Right forelimb (tissue), 1 donor: ENCODE measurements around the gene PHF5A.
"Not testable (repeated sequence)": the region's sequence is repeated elsewhere in the genome, so short reads cannot be mapped to it uniquely, and the experiment has no call there.

ENCODE experiments used
- DNase-seq: peaks from one replicate; pipeline ENCODE4 v3.0.0-alpha.2; 2018

PHF5A gene

DNA sequence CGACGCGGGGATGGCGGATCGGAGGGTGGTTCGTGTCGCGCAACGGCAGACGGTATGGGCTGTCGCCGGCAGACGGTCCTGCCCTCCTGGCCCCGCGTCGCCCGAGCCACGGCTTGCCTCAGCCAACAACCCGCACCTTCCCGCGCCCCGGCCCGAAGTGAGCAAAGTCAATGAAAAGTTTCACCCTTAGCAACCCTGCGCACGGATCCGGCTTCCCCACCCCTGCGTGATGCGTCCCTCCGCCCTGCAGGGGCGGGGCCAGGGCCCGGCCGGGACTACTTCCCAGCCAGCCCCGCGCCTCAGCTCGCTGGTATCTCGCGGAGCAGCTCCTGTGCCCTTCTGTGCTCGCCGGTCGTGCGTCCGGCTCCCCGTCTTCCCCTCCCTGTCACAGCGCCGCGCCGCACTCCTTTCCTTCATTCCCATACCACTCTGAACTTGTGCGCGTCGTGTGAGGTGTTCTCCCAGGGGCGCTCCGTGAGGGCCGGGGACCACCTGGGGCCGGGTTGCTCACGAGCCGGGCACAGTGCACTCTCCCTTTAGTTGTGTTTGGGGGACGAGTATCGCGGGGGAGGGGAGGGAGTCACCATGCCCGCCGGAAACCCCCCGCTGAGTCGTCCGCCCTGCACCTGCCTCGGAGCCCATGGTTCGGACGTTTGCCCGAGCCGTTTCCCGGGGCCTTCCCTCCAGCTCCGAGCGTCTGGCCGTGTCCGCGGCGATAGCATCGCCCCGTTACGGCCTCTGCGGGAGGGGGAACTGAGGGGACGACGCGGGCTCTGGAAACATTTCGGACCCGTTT lies 21.7 kb downstream of the PHF5A start, which contains the start of gene TOB2:
TOB2 (minus strand) TSS at position 163 of the 796 bp plus-strand sequence. CDS start 9,456 bp downstream, outside the sequence.
- peak; percentile 97 for DNase-seq

DNA sequence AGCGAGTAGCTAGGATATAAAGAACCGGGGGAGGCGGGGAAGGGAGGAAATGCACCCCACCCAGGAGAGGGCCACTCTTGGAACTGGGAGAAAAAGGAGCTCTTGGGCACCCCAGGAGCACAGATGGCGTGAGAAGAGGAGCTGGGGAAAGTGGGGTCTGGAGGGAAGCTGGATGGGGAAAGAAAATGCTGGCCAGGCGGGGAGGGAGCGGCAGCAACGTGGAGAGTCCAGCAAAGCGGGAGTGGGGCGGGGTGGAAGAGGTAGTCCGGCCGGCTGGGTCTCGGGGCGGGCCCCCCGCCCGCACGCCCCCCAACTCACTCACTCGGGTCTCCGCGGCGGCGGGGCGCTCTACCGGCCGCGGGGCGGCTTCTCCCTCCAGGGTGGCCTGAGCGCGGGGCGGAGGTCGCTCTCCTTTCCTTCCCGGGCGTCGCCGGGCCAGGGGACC lies 22.4 kb downstream of the PHF5A start:
- peak; percentile 58 for DNase-seq

DNA sequence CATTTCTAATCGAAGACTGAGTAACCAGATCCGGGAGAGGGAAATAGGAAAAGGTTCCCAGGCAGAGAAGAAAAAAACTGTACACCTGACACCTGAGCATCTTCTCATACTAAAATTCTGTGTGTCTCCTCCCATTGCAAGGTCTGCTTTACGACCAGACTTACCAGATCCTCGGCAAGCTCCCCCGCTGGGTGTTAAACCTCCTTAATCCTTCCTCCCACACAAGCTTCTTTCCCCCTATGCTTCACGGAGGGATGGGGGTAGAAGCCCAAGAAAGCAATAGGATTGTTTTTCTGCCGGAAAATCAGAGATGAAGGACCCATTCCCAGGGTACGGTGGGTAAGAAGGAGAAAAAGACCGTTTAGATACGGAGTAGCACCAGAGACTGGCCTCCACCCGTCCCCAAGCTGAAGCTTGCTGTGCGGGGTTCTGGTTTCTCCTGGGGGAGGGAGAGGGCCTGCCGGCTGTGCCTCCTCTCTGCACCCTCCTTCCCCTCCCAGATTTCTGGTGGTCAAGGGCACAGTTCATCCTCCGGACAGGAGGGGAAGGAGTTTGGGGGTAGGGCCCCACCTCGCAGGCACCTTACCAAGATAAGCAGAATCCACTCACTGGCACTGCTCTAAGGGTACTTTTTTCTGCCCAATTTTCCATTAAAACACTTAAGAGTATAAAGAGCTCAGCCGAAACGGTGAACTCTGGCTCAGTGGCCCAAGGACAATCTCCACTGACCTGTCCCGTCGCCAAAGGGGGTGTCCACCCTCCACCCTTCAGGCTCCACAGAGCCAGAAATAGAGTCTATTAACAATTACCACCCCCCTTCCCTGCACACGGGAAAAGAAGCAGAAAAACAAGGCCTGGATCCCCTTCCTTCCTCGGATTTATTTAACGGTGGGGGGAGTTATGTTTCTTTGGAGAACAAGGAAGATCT lies 23.1 kb downstream of the PHF5A start:
- DNase-seq = peak; percentile 53

DNA sequence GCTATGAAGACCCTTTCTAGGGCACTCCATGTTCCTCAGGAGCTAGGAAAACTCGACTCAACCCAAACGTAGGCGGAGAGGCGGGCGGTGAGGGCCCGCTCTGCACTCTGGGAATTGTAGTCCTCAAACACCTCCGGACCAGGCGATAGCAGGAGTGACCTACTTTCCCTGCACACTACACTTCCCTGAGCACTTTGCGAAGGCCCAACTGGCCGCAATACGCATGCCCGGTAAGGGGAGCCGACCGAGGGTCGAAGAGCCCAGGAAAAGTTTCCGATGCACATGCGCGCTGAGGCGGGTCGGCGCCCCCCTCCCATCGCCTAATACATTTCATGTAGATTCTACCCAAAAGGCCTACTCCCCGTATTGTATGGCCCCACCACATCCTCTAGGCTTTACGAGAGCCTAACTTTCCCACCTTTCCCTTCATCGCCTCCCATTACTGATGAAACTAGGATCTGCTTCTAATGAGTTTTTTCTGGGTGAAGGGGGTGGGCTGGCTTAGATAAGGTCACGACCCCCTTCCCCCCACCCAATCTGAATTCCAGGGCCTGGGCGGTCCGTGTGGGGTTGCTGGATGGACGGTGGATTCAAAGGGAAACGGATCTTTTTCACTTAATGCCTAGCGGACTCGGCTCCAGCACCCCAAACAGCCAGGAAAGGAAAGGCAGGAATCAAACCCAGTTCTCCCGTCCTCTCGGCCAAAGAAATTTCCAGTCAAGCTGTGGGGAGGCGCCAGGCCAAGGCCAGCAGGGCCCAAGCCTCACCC lies 23.9 kb downstream of the PHF5A start:
- DNase-seq = peak; percentile 96

DNA sequence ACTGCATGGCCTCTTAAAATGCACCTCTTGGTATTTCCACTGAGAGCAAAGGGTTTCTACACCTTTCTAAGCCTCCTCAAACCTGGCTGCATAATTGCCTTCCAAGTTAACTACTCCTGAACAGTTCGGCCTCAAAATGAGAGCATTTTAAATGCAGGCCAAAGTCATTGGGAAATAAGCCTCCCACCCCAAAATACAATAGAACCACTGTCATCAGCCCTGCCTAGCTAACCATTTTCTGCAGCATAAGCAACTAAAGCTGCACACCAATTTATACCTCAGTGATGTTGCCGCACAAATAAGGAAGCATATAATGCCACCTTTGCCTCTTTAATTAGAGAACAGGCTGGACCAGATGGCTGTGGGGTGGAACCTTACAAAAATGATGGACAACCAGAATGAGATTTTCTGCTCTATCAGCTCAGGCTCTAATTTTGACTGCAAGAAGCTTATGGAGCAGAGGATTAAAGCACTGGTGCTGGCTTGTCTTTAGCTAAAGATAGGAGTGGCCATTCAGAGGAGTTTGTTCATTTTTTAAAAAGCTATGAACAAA lies 26.2 kb downstream of the PHF5A start:
- no peak for DNase-seq

DNA sequence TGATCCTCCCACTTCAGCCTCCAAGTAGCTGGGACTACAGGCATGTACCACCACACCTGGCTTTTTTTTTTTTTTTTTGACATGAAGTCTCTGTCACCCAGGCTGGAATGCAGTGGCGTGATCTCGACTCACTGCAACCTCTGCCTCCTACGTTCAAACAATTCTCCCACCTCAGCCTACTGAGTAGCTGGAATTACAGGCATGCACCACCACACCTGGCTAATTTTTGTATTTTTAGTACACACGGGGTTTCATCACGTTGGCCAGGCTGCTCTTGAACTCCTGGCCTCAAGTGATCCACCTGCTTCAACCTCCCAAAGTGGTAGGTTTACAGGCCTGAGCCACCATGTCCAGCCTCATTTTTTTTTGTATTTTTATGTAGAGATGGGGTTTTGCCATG lies 28.0 kb downstream of the PHF5A start:
- not testable (repeated sequence) for DNase-seq

DNA sequence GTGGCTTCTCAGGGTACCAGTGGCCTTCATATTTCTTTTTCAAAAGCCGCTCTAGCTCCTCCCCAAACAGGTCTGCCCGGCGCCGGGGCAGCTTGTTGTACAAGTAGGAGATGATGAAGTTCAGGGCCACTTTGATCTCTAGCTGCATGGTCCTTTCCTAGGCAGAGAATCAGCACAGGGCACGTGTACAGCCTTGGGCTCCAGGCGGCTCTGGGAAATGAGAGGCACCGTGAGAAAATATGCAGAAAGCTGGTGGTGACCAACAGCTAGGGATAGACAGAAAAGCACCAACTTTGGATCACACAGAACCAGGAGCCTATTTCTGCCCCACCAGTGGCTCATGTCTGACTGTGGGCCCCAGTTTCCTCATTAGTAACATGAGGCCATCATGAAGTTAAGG lies 31.3 kb downstream of the PHF5A start:
- no peak for DNase-seq

DNA sequence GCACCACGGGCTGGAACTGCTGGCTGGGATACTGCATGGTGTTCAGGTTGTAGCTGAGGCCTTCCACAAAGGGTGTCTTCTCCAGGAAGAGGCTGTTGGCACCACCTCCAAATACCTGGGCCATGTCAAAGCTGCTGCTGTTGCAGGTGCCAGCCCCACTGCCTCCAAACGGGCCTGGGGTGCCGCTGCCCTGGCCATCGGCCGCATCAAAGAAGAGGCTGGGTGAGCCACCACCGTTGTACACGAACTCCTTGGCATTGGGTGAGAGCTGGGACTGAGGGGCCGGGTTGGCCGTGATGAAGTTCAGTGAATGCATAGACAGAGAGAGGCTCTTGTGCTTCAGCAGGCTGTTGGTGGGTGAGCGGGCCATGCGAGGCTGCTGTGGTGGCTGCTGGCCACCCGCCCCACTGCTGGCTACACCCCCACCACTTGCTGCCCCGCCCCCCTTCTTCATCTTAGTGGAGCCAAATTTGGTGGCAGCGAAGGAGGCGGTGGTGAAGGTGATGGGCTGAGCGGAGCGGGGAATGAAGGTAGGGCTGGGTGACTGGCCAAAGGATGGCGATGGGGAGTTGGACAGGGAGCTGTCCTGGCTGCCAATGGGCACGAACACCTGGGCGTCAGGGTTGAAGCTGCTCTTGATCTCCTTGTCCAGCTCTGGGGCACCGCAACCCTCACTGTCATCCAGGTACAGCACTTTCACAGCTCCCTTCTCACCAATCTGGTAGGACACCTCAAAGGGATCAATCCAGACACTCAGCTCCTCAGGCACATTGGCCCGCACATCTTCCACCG lies 32.0 kb downstream of the PHF5A start:
- no peak for DNase-seq

DNA sequence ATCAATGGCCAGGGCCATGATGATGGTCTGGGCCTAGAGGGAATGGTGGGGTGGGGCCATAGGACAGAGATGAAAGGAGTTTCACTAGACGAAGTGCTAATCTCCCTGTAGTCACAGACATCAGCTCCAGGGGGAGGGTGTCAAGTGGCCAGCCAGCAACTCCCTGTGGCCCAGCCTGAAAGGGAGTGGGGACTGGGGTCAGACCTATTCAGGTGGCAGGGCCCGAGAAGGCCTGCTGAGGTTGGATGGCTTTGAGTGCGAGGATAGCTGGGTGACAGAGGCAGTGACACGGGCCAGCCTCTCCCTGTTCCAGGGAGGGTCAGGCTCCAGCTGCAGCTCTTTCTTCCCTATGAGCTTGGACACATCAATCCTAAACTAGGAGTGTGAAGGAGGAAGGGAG lies 32.9 kb downstream of the PHF5A start:
- no peak for DNase-seq

DNA sequence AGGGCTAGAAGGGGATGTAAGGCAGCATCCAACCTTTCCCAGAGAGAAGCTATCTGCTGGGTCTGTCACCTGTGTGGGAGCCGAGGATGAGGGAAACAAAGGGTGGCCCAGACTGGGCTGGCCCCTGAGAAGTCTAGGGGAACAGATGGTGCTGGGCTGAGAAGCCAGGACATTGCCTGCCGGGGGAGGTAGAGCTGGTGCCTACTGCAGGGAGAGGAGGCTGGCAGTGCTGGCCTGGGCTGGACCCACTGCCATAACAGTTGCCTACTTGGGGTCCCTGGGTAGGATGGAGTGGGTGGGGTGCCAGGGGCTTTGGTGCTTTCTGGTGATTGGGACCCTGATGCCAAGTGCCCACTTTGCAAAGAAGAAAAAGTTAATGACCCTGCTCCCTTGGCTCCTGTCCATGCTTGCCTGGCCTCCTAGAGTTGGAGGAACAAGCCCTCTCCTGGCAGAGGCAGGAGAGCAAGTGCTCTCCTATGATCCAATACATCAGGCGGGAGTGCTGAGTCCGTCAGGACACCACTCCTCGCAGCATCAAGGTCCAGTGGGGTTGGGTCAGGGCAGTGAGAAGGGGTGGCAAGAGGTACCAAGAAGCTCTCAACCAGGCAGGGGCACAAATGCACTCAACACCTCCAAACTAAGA lies 34.0 kb downstream of the PHF5A start:
- not testable (repeated sequence) for DNase-seq

DNA sequence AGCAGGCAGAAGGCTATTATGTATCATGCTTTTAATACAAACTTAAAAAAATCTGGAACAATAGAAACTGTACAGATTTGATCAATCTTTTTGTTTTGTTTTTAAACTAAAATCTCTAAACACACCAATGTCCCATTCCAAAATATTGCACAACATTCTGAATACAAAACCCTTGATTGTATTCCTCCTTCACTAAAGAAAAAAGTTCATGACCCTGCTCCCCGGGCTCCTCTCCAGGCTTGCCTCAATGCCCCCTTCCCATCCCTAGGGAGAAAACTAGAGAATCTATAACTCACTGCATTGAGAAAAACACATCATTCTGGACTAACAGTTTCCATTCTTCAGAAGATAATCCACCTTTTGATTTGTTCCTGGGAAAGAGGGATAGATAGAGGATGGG lies 35.0 kb downstream of the PHF5A start:
- DNase-seq = not testable (repeated sequence)

DNA sequence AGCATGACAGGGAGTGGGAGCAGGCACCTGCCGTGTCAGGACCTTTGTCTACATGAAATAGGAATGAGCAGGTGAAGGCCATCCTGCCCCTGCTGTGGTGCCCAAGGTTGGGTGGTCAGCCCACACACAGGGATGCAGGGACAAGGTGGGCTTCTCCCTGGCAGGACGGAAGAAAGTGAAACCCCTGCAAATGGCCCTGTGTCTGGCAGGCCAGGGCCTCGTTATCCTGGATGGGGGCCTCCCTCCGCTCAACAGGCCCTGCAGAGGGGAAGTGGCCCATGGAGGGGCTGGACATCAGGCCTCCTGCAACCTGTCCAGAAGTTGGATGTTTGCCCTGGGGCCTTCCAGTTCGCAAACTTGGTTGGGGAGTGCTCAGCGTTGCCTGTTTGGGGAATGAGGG lies 36.8 kb downstream of the PHF5A start:
- DNase-seq = no peak

DNA sequence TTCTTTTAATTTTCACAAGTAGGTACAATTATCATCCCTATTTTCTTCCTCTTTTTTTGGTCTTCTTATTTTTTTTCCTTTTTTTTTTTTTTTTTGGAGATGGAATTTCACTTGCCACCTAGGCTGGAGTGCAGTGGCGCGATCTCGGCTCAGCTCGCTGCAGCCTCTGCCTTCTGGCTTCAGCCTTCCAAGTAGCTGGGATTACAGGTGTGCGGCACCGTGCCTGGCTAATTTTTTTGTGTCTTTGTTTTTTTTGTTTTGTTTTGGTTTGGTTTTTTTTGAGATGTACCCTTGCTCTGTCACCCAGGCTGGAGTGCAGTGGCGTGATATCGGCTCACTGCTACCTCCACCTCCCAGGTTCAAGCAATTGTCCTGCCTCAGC lies 38.5 kb downstream of the PHF5A start:
- no peak for DNase-seq

DNA sequence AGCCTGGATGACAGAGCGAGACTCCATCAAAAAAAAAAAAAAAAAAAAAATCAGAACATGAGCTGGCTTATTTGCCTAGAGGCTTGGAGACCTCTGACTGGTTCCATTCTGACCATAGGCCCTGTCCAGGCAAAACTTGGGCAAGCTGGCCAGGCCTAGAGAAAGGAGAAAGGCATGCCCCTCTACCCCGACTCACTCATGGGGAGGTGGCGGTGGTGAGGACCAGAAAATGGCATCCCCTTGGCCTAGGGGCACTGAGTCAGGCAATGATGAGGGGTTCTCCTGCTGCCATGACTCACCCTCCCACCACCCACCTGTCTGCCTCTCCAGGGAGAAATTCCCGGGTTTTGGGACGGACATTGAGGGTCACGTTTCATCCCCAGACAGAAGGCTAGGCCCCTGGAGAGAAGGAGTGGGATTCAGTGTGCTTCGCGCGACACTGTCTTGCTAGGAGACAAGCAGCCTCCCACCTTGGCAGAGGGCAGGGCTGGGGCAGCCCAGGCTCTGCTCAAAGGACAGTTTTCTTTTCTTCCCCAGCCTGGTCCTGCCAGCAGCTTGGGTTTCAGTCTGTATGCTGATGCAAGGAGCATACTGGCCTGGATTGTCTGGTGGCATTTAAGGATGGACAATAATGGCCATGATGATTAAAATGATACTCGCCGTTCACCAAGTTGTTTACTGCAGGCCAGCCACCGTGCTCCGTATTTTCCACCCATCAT lies 39.1 kb downstream of the PHF5A start:
- DNase-seq = no peak

DNA sequence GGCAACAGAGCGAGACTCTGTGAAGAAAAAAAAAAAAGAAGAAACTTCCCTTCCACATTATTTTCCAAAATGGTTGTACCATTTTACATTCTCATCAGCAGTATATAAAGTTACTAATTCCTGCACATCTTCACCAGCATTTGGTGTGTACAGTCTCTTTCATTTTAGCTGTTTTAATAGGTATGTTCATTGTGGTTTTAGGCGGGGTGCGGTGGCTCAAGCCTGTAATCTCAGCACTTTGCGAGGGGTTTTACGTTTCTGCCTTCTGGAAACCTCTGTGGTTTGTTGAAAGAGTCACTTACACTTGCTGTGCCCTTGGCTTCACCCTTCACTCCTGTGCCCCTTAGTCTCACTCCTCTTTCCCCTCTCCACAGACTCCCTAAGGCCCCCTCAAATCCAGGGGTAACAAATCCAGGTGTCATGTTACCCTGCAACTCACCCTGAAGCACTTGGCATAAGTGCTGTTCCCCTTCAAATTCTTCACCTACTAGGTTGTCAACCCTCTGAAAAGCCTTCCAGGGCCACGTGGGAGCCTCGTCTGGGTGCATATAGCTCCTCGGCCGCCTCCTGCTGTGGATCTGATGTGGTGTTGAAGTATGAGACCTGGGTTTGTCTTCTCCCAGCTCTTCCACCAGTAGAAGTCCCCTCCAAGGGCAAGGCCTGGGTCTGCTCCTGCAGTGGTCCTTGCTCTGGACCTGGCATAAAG lies 42.7 kb downstream of the PHF5A start:
- no peak for DNase-seq

DNA sequence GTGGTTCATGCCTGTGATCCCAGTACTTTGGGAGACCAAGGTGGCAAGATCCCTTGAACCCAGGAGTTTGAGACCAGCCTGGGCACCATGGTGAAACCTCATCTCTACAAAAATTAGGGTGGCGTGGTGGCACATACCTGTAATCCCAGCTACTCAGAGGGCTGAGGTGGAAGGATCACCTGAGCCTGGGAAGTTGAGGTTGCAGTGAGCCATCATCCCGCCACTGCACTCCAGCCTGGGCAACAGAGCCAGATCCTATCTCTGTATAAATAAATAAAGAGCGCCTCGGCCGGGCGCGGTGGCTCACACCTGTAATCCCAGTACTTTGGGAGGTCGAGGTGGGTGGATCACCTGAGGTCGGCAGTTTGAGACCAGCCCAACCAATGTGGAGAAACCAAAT lies 49.8 kb downstream of the PHF5A start:
- DNase-seq = no peak

DNA sequence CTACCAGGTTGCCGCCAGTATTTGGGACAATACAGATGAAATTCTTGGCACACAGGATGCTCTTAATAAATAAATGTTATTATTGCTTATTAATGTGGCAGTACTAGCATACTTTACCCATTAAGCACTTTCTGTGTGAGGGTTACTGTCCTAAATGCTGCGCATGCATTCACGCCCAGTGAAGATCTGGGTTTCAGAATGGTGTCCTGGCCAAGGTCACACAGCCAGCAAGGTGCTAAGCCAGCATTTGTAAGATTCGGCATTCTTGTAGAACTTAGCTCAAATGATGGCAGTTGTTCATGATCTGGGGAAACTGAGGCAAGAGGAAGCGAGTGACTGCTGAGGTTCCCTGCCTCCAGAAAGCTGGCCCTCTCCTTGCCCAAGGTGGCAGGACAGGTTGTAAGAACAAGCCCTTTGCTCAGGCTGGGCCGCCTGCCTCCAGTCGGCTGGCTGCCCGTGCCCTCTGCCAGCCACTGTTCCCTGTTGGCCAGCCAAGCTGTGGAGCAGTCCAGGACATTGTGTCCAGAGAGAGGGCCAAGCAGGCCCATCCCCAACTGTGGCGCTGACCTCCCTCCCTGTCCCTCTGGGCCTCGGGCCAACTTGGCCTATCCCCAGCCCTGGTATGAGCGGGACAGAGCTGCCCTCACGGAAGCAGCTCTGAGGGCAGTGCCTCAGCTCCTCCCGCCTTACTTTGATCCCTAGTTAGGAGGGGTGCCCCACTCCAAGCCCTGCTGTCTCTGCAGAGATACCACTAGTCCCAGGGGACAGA lies 50.7 kb downstream of the PHF5A start:
- DNase-seq = peak; percentile 72

DNA sequence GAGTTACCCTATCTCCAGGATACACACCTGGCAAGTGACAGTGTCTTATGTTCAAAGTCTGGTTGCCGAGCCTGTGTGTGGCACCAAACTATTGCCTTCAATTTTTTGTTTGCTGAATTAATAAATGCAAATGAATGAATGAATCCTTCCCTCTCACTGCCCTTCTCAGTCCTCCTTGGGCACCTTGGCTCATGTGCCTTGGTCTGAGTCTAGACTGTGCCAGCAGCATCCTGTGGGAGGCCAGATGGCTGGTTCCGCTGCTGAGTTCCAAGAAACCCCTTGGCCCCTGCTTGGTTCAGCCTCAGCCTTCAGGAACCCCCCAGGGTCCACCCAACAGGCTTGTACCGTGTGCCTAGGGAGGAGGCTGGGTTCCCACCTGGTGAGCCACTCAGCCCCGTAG lies 52.9 kb downstream of the PHF5A start:
- no peak for DNase-seq
